Type B pancreatic cell (in vitro differentiated cells): ENCODE measurements around the gene GMDS. TPM values are rescaled to one million over a fixed set of nuclear protein-coding genes. Genes with fewer than 3 reads are reported as not detected.

ENCODE experiments used
- DNase-seq: peaks from one replicate; pipeline ENCODE4 v3.0.0; 2021; ENCODE audit warnings: mixed read lengths; ENCODE audit not compliant: unreplicated experiment; ENCODE audit errors: extremely low spot score
- H3K27ac Mint-ChIP-seq: 2 replicates; pipeline ENCODE4 v1.8.0; 2021; ENCODE audit warnings: mild to moderate bottlenecking, mixed read lengths
- H3K27me3 Mint-ChIP-seq: 2 replicates; pipeline ENCODE4 v1.8.0; 2021; ENCODE audit warnings: mixed read lengths
- H3K36me3 Mint-ChIP-seq: 2 replicates; pipeline ENCODE4 v1.8.0; 2021; ENCODE audit warnings: mixed read lengths
- H3K4me1 Mint-ChIP-seq: one replicate; pipeline ENCODE4 v1.8.0; 2021; ENCODE audit warnings: mixed read lengths; ENCODE audit not compliant: unreplicated experiment
- H3K4me3 Mint-ChIP-seq: 2 replicates; pipeline ENCODE4 v1.8.0; 2021; ENCODE audit warnings: mild to moderate bottlenecking, mixed read lengths
- H3K9me3 Mint-ChIP-seq: 2 replicates; pipeline ENCODE4 v1.8.0; 2021; ENCODE audit warnings: mixed read lengths
- total RNA-seq: library from RNA; stranded (reverse); gene quantifications from 2 replicates; pipeline ENCODE4 v1.2.1, GENCODE V29; 2021; ENCODE audit warnings: low replicate concordance
- TF ChIP-seq, protein P1 (sequence below): fragments of 200-600 bp; sonication (generic); conservative IDR thresholded peaks from 2 replicates; pipeline ENCODE4 v1.5.0; 2021; ENCODE audit warnings: antibody characterized with exemption, mild to moderate bottlenecking

GMDS gene
- total RNA-seq, 1 donor from 2014 or later: 41.3 TPM

DNA sequence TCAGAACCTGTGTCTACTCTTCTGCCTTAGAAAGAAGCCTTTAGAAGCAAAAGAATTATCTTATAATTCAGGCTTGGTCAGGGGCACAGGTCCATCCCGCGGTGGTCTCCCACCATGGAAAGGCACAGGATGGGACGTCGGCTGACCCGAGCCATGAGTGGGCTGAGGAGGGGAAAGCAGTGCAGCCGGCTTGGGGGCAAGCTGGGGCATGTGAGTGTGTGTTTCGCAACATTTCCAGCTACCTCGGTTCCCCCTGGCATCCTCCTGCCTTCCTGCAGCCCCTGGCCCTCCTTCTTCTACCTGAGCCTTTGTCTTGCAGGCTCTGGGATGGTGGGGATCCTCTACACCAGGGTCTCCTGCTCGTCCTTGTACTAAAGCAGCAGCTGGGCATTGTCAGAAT is 664.8 kb downstream of the GMDS start:
- no peak for DNase-seq
- Mint-ChIP-seq H3K4me1 (peaks cover 9% of the 10 kb centered on the region), H3K9me3 (no peaks in the 10 kb centered on the region), H3K27me3 (peaks cover 7% of the 10 kb centered on the region), H3K4me3 (no peak overlapping the region), H3K27ac (no peak overlapping the region), H3K36me3 (no peaks in the 10 kb centered on the region)
- TF ChIP-seq, protein P1, sequence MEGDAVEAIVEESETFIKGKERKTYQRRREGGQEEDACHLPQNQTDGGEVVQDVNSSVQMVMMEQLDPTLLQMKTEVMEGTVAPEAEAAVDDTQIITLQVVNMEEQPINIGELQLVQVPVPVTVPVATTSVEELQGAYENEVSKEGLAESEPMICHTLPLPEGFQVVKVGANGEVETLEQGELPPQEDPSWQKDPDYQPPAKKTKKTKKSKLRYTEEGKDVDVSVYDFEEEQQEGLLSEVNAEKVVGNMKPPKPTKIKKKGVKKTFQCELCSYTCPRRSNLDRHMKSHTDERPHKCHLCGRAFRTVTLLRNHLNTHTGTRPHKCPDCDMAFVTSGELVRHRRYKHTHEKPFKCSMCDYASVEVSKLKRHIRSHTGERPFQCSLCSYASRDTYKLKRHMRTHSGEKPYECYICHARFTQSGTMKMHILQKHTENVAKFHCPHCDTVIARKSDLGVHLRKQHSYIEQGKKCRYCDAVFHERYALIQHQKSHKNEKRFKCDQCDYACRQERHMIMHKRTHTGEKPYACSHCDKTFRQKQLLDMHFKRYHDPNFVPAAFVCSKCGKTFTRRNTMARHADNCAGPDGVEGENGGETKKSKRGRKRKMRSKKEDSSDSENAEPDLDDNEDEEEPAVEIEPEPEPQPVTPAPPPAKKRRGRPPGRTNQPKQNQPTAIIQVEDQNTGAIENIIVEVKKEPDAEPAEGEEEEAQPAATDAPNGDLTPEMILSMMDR: no peak

DNA sequence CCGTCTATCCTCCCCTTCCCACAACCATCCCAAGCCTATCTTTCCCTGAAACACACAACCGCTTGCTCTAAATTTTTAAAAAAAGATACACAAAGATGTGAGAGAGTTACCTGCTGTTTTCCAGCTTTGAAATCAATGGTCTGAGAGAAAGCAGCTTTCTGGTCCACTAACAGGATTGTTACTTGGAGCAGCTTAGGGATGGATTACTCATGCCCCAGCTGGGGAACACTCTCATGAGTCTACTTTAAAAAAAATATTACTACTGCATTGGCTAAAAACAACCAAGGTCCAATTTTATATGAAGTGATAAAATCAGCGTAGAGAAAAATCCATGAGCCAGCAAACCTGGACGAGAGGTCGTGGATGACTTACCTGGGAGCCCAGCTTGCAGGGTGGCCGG is 665.3 kb downstream of the GMDS start:
- Mint-ChIP-seq H3K9me3 (no peaks in the 10 kb centered on the region), H3K4me1 (peaks cover 14% of the 10 kb centered on the region), H3K27ac (no peak overlapping the region), H3K4me3 (no peak overlapping the region), H3K27me3 (peaks cover 7% of the 10 kb centered on the region), H3K36me3 (no peaks in the 10 kb centered on the region)
- TF ChIP-seq, protein P1: no peak
- DNase-seq: no peak

DNA sequence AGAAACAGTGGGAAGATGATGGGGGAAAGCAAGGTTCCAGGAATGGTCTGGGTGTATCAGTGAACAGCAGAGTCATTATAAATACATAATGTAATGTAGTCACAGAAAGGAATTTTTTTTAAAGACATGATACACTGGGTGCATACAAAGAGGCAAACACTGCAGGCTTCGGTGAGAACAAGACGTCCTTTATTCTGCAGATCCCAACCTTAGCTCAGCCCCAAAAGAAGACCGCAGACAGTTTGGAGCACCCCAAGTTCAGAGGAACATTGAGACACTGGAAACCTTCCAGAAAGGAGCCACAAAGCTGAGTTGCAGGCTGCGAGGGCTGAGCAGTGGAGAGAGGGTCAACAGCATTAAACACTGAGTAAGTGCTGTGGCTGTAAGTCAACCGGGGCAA is 666.3 kb downstream of the GMDS start:
- TF ChIP-seq, protein P1: no peak
- no peak overlapping the region for H3K27ac Mint-ChIP-seq
- H3K27me3 Mint-ChIP-seq: peaks cover 9% of the 10 kb centered on the region
- no peaks in the 10 kb centered on the region for H3K36me3 Mint-ChIP-seq
- DNase-seq: no peak
- H3K4me1 Mint-ChIP-seq: peaks cover 24% of the 10 kb centered on the region
- no peaks in the 10 kb centered on the region for H3K9me3 Mint-ChIP-seq
- no peak overlapping the region for H3K4me3 Mint-ChIP-seq

DNA sequence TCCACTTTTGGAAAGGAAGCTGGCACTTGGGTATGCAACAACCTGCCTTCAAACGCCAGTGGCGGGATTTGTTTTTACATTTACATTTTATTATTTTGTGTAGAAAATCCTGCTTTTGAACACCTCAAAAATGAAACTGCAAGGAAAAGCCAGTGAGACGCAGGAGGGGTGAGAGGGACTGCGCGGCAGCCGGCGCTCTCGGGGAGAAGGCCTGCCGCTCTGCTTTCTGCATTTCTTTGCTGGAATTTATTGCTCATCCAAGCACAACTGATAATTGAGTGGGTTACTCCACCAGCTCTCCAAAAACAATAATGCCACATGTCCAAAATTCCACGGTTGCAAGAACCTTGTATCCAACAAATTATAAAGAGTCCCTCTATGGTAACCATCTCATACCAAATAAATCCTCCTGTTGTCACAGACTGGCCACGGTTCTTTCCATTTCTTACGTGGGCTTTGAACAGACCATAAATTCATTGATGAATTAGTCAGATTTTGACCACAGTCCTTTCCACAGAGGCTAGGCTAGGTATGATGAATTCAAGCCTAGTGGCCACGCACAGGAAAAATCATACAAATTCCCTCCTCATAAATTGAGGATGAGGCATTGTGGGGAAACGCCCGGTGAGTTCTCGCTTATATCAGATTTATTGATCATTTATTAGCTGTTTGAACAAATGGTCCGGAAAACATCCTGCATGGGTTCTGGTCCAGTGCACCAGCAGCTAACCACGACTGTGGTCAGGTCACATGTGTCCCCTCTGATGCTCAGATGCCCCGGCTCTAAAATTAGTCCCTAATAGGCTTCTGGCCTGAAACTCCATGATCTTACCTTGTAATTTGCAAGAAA is 667.3 kb downstream of the GMDS start:
- DNase-seq: no peak
- Mint-ChIP-seq H3K27ac (no peak overlapping the region), H3K9me3 (no peaks in the 10 kb centered on the region), H3K4me3 (no peak overlapping the region), H3K36me3 (no peaks in the 10 kb centered on the region), H3K27me3 (peaks cover 9% of the 10 kb centered on the region), H3K4me1 (peaks cover 24% of the 10 kb centered on the region)
- TF ChIP-seq, protein P1: no peak

DNA sequence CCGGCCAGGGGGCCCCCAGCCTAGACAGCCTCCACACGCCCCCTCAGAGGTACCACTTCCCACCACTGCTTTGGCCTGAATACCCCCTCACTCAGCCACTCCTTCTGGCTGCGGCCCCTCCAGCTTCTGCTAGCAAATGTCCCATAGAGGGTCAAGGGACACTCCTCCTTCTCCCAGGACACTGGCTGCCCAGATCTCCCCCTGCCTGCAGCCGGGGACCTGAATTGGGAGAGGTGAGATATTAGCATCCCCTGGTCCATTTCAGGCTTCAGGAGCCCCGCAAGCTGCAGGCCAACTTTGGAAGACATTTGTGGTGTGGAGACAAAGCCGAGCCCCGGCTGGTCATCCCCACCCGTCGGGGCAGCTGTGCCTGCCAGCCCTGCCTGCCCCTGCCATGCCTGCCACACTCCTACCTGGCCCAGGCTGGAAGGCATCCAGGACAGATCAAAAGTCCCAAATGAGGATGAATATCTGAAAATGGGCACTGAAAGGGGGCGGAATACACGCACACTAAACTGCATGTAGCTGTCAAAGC is 668.2 kb downstream of the GMDS start:
- H3K4me1 Mint-ChIP-seq: peaks cover 24% of the 10 kb centered on the region
- peaks cover 9% of the 10 kb centered on the region for H3K27me3 Mint-ChIP-seq
- no peaks in the 10 kb centered on the region for H3K36me3 Mint-ChIP-seq
- DNase-seq: no peak
- TF ChIP-seq, protein P1: no peak
- no peak overlapping the region for H3K4me3 Mint-ChIP-seq
- no peak overlapping the region for H3K27ac Mint-ChIP-seq
- H3K9me3 Mint-ChIP-seq: no peaks in the 10 kb centered on the region
